AG04449 (cell line): ENCODE results near the gene COX7A2L.
A peak's percentile ranks its signal among the peaks of the same experiment; 100 is the strongest.
"Not testable (repeated sequence)": the region's sequence is repeated elsewhere in the genome, so short reads cannot be mapped to it uniquely, and the experiment has no call there.

ENCODE experiments used
- CTCF ChIA-PET: fragments of 350-600 bp; formaldehyde crosslinking; extraction: SDS; loops from one replicate; lab custom pipeline; 2021; ENCODE audit warnings: antibody characterized with exemption; lab: Yijun Ruan, JAX
- POLR2A ChIA-PET: fragments of 400-600, 350-600 bp; formaldehyde crosslinking; extraction: SDS; loops from one replicate; lab custom pipeline; 2020; ENCODE audit warnings: antibody characterized with exemption, inconsistent platforms; lab: Yijun Ruan, JAX
- DNase-seq: peaks from one replicate; pipeline ENCODE4 v3.0.0-alpha.2; 2010; ENCODE audit warnings: low read depth, low spot score
- H3K4me3 ChIP-seq: 2 replicates; pipeline ENCODE4 v1.5.1; 2011; ENCODE audit warnings: low read depth, mild to moderate bottlenecking, control low read depth, low read length
- TF ChIP-seq, protein P1 (sequence below): IDR thresholded peaks from one replicate; pipeline ENCODE4 v1.5.1; 2011; ENCODE audit warnings: mild to moderate bottlenecking, moderate library complexity, low read length, control low read depth, inconsistent platforms; ENCODE audit not compliant: insufficient read depth; ENCODE audit errors: missing control alignments

COX7A2L gene

GRCh38 chr2:42392191-42392590 lies 31.2 kb upstream of the COX7A2L start:
- CTCF ChIA-PET: no interaction called here
- TF ChIP-seq, protein P1, sequence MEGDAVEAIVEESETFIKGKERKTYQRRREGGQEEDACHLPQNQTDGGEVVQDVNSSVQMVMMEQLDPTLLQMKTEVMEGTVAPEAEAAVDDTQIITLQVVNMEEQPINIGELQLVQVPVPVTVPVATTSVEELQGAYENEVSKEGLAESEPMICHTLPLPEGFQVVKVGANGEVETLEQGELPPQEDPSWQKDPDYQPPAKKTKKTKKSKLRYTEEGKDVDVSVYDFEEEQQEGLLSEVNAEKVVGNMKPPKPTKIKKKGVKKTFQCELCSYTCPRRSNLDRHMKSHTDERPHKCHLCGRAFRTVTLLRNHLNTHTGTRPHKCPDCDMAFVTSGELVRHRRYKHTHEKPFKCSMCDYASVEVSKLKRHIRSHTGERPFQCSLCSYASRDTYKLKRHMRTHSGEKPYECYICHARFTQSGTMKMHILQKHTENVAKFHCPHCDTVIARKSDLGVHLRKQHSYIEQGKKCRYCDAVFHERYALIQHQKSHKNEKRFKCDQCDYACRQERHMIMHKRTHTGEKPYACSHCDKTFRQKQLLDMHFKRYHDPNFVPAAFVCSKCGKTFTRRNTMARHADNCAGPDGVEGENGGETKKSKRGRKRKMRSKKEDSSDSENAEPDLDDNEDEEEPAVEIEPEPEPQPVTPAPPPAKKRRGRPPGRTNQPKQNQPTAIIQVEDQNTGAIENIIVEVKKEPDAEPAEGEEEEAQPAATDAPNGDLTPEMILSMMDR: no peak
- POLR2A ChIA-PET: no interaction called here
- no peak overlapping the region for H3K4me3 ChIP-seq
- DNase-seq: no peak

- no peak for DNase-seq
- CTCF ChIA-PET: interaction anchor here (1.3 kb wide), 1 partner anchor 13 kb away, joined by 3 read pairs; no protein-coding TSS in a partner anchor
- H3K4me3 ChIP-seq: no peak overlapping the region
- TF ChIP-seq, protein P1: no peak
- POLR2A ChIA-PET: no interaction called here
These were observed 29.5 kb upstream of the COX7A2L start for GRCh38 chr2:42390401-42390969.

DNA sequence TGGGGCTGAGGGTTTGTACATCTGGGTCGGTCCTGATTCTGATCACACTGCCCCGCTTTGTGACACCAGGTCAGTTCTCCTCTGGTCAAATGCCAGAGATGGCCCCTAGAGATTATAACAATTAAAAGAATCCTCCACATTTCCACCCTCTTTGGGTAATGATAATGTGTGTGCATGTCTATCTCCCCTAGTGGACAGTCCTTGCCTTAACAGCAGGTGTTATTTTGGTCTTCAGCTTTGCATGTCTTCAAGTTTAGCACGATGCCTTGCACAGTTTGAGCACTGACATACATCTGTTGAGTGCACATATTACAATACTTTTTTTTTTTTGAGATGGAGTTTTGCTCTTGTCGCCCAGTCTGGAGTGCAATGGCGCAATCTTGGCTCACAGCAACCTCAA lies 25.7 kb upstream of the COX7A2L start:
- TF ChIP-seq, protein P1: no peak
- no peak for DNase-seq
- ChIA-PET CTCF (interaction anchor here (1.0 kb wide), 1 partner anchor 14 kb away, joined by 3 read pairs; no protein-coding TSS in a partner anchor), POLR2A (no interaction called here)
- no peak overlapping the region for H3K4me3 ChIP-seq

- ChIA-PET POLR2A (no interaction called here), CTCF (interaction anchor here (1.4 kb wide), 1 partner anchor 17 kb away, joined by 3 read pairs; no protein-coding TSS in a partner anchor)
- TF ChIP-seq, protein P1: peak; percentile 24
- no peak overlapping the region for H3K4me3 ChIP-seq
- no peak for DNase-seq
These were observed 24.2 kb upstream of the COX7A2L start for GRCh38 chr2:42385225-42385624.

DNA sequence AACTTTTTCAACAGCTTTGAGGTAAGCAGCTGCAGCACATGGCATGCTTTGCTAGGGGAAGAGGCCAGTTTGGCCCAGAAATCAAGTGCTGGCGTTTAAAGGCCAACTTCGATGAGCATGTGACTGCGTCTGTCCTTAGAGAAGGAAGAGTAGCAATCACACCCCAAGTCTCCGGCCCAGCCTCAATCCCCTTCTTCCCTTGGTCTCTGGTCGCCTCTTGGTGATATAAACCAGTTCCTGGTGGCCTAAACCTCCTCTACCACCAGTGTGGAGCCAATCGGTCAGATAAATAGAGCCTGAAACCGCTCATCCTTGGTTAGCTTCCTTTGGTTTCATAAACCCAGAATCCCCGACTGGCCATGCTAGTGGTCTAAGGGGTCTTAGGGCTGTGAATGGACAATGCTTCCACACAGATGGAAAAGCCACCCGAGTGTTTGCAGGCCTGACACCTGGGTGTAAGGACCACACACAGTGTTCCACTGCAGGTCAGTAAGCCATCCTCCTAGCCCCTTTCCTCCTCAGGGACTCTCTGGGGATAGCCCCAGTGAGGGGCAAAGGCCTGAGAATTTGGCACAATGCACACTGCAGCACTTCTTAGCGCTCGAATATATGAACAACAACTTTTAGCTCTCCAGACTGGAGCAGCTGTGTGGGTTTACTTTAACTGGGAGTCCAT lies 23.0 kb upstream of the COX7A2L start:
- DNase-seq: no peak
- POLR2A ChIA-PET: no interaction called here
- TF ChIP-seq, protein P1: no peak
- CTCF ChIA-PET: interaction anchor here (1.2 kb wide), 1 partner anchor 24 kb away, joined by 4 read pairs; no protein-coding TSS in a partner anchor
- no peak overlapping the region for H3K4me3 ChIP-seq

- DNase-seq: no peak
- CTCF ChIA-PET: no interaction called here
- TF ChIP-seq, protein P1: no peak
- POLR2A ChIA-PET: no interaction called here
- H3K4me3 ChIP-seq: no peak overlapping the region
These were observed 21.1 kb upstream of the COX7A2L start for GRCh38 chr2:42382144-42382543.

- POLR2A ChIA-PET, DNase-seq, CTCF ChIA-PET, H3K4me3 ChIP-seq: not testable (repeated sequence)
These were observed 19.0 kb upstream of the COX7A2L start for GRCh38 chr2:42380026-42380425.
